SK-N-SH (cell line): ENCODE data around the gene UBE2E2.

Source experiments
- EZH2phosphoT487 ChIP-seq: fragments of 200-600 bp; sonication (generic); IDR thresholded peaks from 2 replicates; pipeline ENCODE4 v1.6.1; 2017; ENCODE audit warnings: low read depth, mixed run types, mild to moderate bottlenecking, antibody characterized with exemption, moderate library complexity, borderline replicate concordance
- TF ChIP-seq, protein P1 (sequence below): fragments of 200-600 bp; sonication (generic); IDR thresholded peaks from 2 replicates; pipeline ENCODE4 v1.6.1; 2017; ENCODE audit warnings: antibody characterized with exemption, mild to moderate bottlenecking, moderate library complexity

DNA sequence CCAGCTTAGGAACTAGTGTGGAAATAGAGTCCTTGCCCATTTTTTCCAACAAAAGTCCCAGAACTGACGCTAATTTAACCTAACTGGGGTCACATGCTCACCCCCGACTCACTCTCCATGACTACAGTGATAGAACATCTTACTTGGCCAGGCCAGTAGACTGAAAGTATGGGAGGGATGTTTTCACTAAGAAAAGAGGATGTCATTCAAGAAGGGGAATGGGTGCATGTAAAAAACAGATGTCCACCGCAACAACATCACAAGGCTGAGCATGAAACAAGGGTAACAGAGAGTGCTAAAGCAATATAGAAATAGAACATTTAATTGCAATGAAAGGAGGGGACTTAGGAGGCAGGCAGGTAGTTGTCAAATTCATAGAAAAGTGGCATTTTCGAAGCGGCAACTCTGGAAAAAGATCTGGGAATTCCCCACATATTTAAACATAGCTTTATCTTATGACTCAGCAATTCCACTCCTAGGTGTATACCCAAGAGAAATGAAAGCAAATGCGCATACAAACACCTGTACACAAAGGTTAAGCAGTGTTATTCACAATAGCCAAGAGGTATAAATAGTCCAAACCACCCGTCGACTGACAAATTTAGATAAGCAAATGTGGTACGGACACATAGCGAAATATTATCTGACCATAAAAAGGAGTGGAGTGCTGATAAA lies 41.1 kb upstream of the UBE2E2 start:
- TF ChIP-seq, protein P1, sequence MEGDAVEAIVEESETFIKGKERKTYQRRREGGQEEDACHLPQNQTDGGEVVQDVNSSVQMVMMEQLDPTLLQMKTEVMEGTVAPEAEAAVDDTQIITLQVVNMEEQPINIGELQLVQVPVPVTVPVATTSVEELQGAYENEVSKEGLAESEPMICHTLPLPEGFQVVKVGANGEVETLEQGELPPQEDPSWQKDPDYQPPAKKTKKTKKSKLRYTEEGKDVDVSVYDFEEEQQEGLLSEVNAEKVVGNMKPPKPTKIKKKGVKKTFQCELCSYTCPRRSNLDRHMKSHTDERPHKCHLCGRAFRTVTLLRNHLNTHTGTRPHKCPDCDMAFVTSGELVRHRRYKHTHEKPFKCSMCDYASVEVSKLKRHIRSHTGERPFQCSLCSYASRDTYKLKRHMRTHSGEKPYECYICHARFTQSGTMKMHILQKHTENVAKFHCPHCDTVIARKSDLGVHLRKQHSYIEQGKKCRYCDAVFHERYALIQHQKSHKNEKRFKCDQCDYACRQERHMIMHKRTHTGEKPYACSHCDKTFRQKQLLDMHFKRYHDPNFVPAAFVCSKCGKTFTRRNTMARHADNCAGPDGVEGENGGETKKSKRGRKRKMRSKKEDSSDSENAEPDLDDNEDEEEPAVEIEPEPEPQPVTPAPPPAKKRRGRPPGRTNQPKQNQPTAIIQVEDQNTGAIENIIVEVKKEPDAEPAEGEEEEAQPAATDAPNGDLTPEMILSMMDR, result no peak
- no peak for TF ChIP-seq EZH2phosphoT487
